WERI-Rb-1 (cell line): ENCODE measurements around the gene KIF1C.

Experiments used
- DNase-seq: peaks from one replicate; pipeline ENCODE4 v3.0.0-alpha.2; 2020
- H3K27ac ChIP-seq: fragments of 250-450 bp; sonication (Bioruptor Pico); 2 replicates; pipeline ENCODE4 v1.5.1; 2020; ENCODE audit warnings: mild to moderate bottlenecking, moderate library complexity
- H3K27me3 ChIP-seq: fragments of 250-450 bp; sonication (Bioruptor Pico); 2 replicates; pipeline ENCODE4 v1.5.1; 2021; ENCODE audit warnings: mild to moderate bottlenecking, low read depth, moderate library complexity; ENCODE audit not compliant: insufficient read depth, severe bottlenecking
- H3K36me3 ChIP-seq: fragments of 250-450 bp; sonication (Bioruptor Pico); 2 replicates; pipeline ENCODE4 v1.5.1; 2020; ENCODE audit warnings: mild to moderate bottlenecking, moderate library complexity
- H3K4me3 ChIP-seq: 2 replicates; pipeline ENCODE4 v1.5.1; 2011; ENCODE audit warnings: low read depth, mild to moderate bottlenecking, control low read depth, low read length
- H3K9me3 ChIP-seq: fragments of 250-450 bp; sonication (Bioruptor Pico); 2 replicates; pipeline ENCODE4 v1.5.1; 2021; ENCODE audit warnings: mild to moderate bottlenecking, moderate library complexity; ENCODE audit not compliant: severe bottlenecking
- TF ChIP-seq, protein P1 (sequence below): IDR thresholded peaks from 2 replicates; pipeline ENCODE4 v1.5.1; 2011; ENCODE audit warnings: low read depth, mild to moderate bottlenecking, control low read depth, inconsistent platforms, low read length

KIF1C gene

GRCh38 chr17:5045496-5045895 is 47.7 kb downstream of the KIF1C start:
- no peaks in the 10 kb centered on the region for H3K36me3 ChIP-seq
- TF ChIP-seq, protein P1, sequence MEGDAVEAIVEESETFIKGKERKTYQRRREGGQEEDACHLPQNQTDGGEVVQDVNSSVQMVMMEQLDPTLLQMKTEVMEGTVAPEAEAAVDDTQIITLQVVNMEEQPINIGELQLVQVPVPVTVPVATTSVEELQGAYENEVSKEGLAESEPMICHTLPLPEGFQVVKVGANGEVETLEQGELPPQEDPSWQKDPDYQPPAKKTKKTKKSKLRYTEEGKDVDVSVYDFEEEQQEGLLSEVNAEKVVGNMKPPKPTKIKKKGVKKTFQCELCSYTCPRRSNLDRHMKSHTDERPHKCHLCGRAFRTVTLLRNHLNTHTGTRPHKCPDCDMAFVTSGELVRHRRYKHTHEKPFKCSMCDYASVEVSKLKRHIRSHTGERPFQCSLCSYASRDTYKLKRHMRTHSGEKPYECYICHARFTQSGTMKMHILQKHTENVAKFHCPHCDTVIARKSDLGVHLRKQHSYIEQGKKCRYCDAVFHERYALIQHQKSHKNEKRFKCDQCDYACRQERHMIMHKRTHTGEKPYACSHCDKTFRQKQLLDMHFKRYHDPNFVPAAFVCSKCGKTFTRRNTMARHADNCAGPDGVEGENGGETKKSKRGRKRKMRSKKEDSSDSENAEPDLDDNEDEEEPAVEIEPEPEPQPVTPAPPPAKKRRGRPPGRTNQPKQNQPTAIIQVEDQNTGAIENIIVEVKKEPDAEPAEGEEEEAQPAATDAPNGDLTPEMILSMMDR = no peak
- H3K9me3 ChIP-seq = no peaks in the 10 kb centered on the region
- H3K4me3 ChIP-seq = no peak overlapping the region
- H3K27me3 ChIP-seq = no peaks in the 10 kb centered on the region
- no peak for DNase-seq
- H3K27ac ChIP-seq = no peak overlapping the region

GRCh38 chr17:5047446-5047845 is 49.7 kb downstream of the KIF1C start:
- no peak for DNase-seq
- TF ChIP-seq, protein P1 = no peak
- Histone ChIP-seq H3K27me3 (no peaks in the 10 kb centered on the region), H3K27ac (no peak overlapping the region), H3K36me3 (no peaks in the 10 kb centered on the region), H3K4me3 (no peak overlapping the region), H3K9me3 (no peaks in the 10 kb centered on the region)

GRCh38 chr17:5049314-5049841 is 51.6 kb downstream of the KIF1C start:
- DNase-seq = no peak
- TF ChIP-seq, protein P1 = no peak
- Histone ChIP-seq H3K9me3 (no peaks in the 10 kb centered on the region), H3K4me3 (no peak overlapping the region), H3K36me3 (no peaks in the 10 kb centered on the region), H3K27ac (no peak overlapping the region), H3K27me3 (no peaks in the 10 kb centered on the region)

DNA sequence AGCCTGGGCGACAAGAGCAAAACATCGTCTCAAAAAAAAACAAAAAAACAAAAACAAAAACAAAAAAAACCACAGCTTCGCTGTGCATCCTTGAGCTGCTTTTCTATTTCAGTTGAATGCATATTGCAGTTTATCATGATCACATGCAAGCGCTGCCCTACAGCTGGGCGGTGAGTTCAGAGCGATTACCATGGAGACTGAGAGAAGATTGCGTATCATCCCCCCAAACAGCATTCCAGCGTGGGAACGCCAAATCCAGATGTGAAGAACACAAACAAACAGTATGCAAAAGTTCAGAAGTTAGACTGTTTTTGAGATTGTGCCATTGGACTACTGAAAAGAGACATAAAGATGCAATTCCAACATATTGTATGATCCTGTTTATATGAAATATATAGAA is 52.5 kb downstream of the KIF1C start:
- DNase-seq = no peak
- H3K27me3 ChIP-seq = no peaks in the 10 kb centered on the region
- H3K27ac ChIP-seq = no peak overlapping the region
- TF ChIP-seq, protein P1 = no peak
- no peaks in the 10 kb centered on the region for H3K9me3 ChIP-seq
- H3K4me3 ChIP-seq = no peak overlapping the region
- H3K36me3 ChIP-seq = no peaks in the 10 kb centered on the region

DNA sequence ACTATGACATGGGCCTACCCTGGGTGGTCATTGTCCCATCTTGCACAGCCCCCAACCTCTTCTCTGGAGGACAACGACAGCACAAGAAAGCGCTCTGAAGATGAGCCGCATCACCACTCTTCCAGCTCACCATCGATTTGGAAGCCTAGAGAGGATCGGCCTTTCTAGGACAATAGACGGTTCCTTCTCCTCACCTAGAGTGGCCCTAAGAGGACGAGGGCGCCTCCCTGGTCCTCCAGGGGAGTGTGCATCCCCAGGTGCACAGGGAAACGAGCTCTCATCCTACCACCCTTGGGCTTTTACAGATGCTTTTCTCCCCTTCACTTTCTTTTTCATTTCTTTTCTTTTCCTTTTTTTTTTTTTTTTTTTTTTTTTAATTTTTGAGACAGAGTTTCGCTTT is 57.8 kb downstream of the KIF1C start:
- TF ChIP-seq, protein P1 = peak; percentile 54
- H3K4me3 ChIP-seq = no peak overlapping the region
- peak; percentile 65 for DNase-seq
- H3K36me3 ChIP-seq = no peaks in the 10 kb centered on the region
- no peaks in the 10 kb centered on the region for H3K9me3 ChIP-seq
- H3K27me3 ChIP-seq = no peaks in the 10 kb centered on the region
- peak overlapping the region; percentile 65 for H3K27ac ChIP-seq

DNA sequence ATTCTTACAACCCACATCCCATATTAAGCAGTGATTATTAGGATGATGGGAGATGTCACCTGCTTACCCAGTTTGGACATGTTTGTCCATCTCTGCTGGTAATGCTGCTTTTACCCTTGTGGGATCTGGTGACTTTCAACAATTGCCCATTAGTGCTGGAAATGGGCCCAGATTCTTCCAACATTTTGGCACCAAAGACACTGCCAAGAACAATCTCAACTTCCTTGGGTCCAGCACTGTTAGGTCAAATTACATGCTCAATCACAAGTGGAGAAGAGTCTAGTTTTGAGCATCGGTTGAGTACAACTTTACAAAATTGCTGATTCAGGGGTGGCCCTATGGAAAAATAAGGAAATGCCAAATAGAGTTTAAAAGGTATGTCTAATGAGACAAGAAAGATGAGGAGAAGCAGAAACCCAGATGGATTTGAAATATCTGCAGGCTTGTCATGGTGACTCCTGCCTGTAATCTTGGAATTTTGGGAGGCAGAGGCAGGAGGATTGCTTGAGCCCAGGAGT is 67.5 kb downstream of the KIF1C start:
- no peak overlapping the region for H3K4me3 ChIP-seq
- no peaks in the 10 kb centered on the region for H3K36me3 ChIP-seq
- no peaks in the 10 kb centered on the region for H3K9me3 ChIP-seq
- TF ChIP-seq, protein P1 = no peak
- H3K27ac ChIP-seq = no peak overlapping the region
- DNase-seq = no peak
- no peaks in the 10 kb centered on the region for H3K27me3 ChIP-seq
